Measurements from ENCODE around the gene GPR84. TPM values are rescaled to one million over a fixed set of nuclear protein-coding genes. Genes with fewer than 3 reads are reported as not detected.

Gene GPR84
- total and polyA plus RNA-seq, 9 of the 15 experiments (the other 6 are each of a cell fraction or from before 2014, with no cell fraction given) = 0.07 to 0.18 (median 0.11) TPM; not detected in 5

DNA sequence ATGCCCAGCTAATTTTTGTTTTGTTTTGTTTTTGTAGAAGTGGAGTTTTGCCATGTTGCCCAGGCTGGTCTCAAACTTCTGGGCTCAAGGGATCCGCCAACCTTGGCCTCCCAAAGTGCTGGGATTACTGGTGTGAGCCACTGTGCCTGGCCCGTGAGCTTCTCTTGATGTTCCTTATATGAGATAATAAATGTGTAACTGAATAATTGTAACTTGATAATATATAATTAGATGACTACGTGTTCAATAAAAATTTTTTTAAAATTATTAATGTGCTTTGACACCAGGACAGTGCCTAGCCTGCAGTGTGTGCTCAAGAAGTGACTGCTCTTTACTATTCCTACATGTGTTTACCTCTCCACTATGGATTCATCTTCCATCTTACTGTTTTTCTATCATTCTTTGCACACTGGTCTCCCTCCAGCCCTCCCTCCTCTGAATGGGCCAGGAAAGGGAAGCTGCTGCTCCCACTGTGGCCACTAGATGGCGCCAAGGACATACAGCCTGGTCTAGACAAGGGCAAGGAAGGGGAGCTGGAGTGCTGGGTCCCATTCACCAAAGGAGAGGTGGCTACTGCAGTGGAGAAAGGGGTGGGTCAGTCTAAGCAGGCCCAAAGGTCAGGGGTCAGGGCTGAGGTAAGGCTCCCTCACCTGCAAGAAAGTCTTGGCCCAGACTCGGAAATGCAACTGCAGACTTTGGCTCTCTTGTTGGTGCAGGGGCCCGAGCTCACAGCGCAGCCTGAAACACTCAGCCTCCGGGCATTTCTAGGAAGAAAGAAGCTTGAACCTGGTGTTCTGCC lies 34.9 kb upstream of the GPR84 start:
- H3K4me1 ChIP-seq (replicated peaks in 1 of 2; ENCODE audit: control insufficient read depth in 2 of 2, insufficient read depth in 2 of 2, low read length in 2 of 2) = no peaks in the 10 kb centered on the region; a peak in 2 of 5 replicates
- peaks cover under 1% of the 10 kb centered on the region for H4K20me1 ChIP-seq (replicated peaks; ENCODE audit: control insufficient read depth, insufficient read depth, low read length)
- ChIA-PET POLR2A (interaction anchor here (0.6 to 3.7 kb wide), 22 partner anchors 9 to 403 kb away, joined by 3 to 36 read pairs (median 5); partner anchors contain the start of gene COPZ1), CTCF (ENCODE audit: low intra/inter-chr PET ratio) (interaction anchor here (0.9 to 4.1 kb wide), 4 partner anchors 20 to 42 kb away, joined by 4 to 58 read pairs (median 6); partner anchors contain the start of gene ITGA5)
- no TSS peak for BruUV-seq (replicated peaks)
- H3K9me1 ChIP-seq (ENCODE audit: control insufficient read depth, insufficient read depth, low read length) = peaks cover 3% of the 10 kb centered on the region
- peak; percentile 95 for ATAC-seq
- peak; percentile 85 to 90 (median 87) for DNase-seq (ENCODE audit: extremely low read depth in 1 of 4, low spot score in 3 of 4)
- H3K4me3 ChIP-seq = no peak overlapping the region
- 68% methylated on average over 8 of the region's 8 CpGs for WGBS (ENCODE audit: insufficient coverage, low coverage, missing lambda C conversion rate)
- H3K9me3 ChIP-seq (replicated peaks; ENCODE audit: control insufficient read depth, insufficient read depth, low read depth, low read length) = no peaks in the 10 kb centered on the region
- intact Hi-C loops (cut with micrococcal nuclease) = loop anchor here (1.0 kb wide), 1 partner anchor 40 kb away; no protein-coding TSS in a partner anchor
- FAIRE-seq = peak; percentile 96
- H3K79me2 ChIP-seq (ENCODE audit: control insufficient read depth, insufficient read depth, low read length) = peaks cover 8% of the 10 kb centered on the region; the same call in 1 of the 3 replicates
- in situ Hi-C loops (cut with MboI) = loop anchor here (10.0 kb wide), 1 partner anchor 46 kb away; no protein-coding TSS in a partner anchor
- H3K36me3 ChIP-seq (ENCODE audit: control insufficient read depth, insufficient read depth, low read length) = peaks cover 97% of the 10 kb centered on the region
- no peaks in the 10 kb centered on the region for H3K27me3 ChIP-seq (ENCODE audit: control insufficient read depth in 2 of 2, insufficient read depth in 2 of 2, low read length in 2 of 2)
- no peak overlapping the region for H2AFZ ChIP-seq (ENCODE audit: low read depth, low read length)
- no peak overlapping the region for H3K9ac ChIP-seq (ENCODE audit: insufficient read depth in 1 of 2, low read depth in 2 of 2, low read length in 2 of 2)
- no peak overlapping the region for H3K4me2 ChIP-seq (ENCODE audit: insufficient read depth, low read length)
- no peak overlapping the region for H3K27ac ChIP-seq (ENCODE audit: extremely low read depth, low read depth, low read length)
- TF ChIP-seq ZNF133 (CRISPR knock-in tag; IDR thresholded peaks at IDR 0.05) = no peak
- peak; percentile 35; the same call in 1 of the 2 replicates for TF ChIP-seq THRAP3 (IDR thresholded peaks at IDR 0.05; ENCODE audit: borderline replicate concordance)
- TF ChIP-seq SMARCA5 (IDR thresholded peaks at IDR 0.05) = 0 out of 2 replicates have a peak, but pooled peaks have one; percentile 39
- TF ChIP-seq ZNF384 (IDR thresholded peaks at IDR 0.05; ENCODE audit: low read depth, low read length) = no peak
- TF ChIP-seq HDAC1 (IDR thresholded peaks at IDR 0.05) = no peak
- TF ChIP-seq MTA2 (IDR thresholded peaks at IDR 0.05; ENCODE audit: low read depth) = no peak
- TF ChIP-seq, protein P1, sequence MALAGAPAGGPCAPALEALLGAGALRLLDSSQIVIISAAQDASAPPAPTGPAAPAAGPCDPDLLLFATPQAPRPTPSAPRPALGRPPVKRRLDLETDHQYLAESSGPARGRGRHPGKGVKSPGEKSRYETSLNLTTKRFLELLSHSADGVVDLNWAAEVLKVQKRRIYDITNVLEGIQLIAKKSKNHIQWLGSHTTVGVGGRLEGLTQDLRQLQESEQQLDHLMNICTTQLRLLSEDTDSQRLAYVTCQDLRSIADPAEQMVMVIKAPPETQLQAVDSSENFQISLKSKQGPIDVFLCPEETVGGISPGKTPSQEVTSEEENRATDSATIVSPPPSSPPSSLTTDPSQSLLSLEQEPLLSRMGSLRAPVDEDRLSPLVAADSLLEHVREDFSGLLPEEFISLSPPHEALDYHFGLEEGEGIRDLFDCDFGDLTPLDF (CRISPR knock-in tag; IDR thresholded peaks at IDR 0.05) = no peak
- no peak for TF ChIP-seq ZNF785 (CRISPR knock-in tag; IDR thresholded peaks at IDR 0.05)
- TF ChIP-seq TAF7 (tag; IDR thresholded peaks at IDR 0.05) = no peak
- peak; percentile 69; the same call in 1 of the 2 replicates for TF ChIP-seq CC2D1A (IDR thresholded peaks at IDR 0.05)
- TF ChIP-seq RBM14 (IDR thresholded peaks at IDR 0.05; ENCODE audit: borderline replicate concordance, insufficient read depth, low read depth, low read length) = no peak
- TF ChIP-seq ZNF780A (CRISPR knock-in tag; IDR thresholded peaks at IDR 0.05) = no peak
- TF ChIP-seq HBP1 (CRISPR knock-in tag; IDR thresholded peaks at IDR 0.05) = peak; percentile 24; the same call in 1 of the 2 replicates
- TF ChIP-seq, protein P2, sequence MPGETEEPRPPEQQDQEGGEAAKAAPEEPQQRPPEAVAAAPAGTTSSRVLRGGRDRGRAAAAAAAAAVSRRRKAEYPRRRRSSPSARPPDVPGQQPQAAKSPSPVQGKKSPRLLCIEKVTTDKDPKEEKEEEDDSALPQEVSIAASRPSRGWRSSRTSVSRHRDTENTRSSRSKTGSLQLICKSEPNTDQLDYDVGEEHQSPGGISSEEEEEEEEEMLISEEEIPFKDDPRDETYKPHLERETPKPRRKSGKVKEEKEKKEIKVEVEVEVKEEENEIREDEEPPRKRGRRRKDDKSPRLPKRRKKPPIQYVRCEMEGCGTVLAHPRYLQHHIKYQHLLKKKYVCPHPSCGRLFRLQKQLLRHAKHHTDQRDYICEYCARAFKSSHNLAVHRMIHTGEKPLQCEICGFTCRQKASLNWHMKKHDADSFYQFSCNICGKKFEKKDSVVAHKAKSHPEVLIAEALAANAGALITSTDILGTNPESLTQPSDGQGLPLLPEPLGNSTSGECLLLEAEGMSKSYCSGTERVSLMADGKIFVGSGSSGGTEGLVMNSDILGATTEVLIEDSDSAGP (CRISPR knock-in tag; IDR thresholded peaks at IDR 0.05) = no peak
- TF ChIP-seq ZNF766 (CRISPR knock-in tag; conservative IDR thresholded peaks at IDR 0.05) = no peak

All from K562 (cell line).